A549 treated with AZD9567 at 1 μM for 4 hours (cell line): ENCODE measurements around the gene CSNK1G2. TPM values are rescaled to one million over a fixed set of nuclear protein-coding genes. Genes with fewer than 3 reads are reported as not detected.

Experiments used
- total RNA-seq: library from RNA; stranded (reverse); fragments of 200-300 nt; extraction: Qiagen RNA extraction; gene quantifications from 5 replicates; pipeline ENCODE4 v1.2.3, GENCODE V29; 2022; ENCODE audit not compliant: insufficient read depth

Gene CSNK1G2
- total RNA-seq = 42.0 to 51.9 TPM (median 49.1 TPM) in 5 replicates

GRCh38 chr19:1941146-1942077, at the start of gene CSNK1G2:
Gene CSNK1G2, plus strand, starts transcription at chr19:1941172. Its CDS starts 28,601 bp downstream, at chr19:1969773.

GRCh38 chr19:1905110-1905862, 35.7 kb upstream of the CSNK1G2 start, which contains the start of the genes ADAT3 and SCAMP4:
Gene ADAT3, plus strand, starts transcription at chr19:1905399. Its CDS starts 6,649 bp downstream, at chr19:1912048.
Gene SCAMP4, plus strand, starts transcription at chr19:1905399. Its CDS starts 9,621 bp downstream, at chr19:1915020.

GRCh38 chr19:2015608-2015950, 74.6 kb downstream of the CSNK1G2 start, which contains the start of gene BTBD2:
Gene BTBD2, minus strand, starts transcription at chr19:2015714. Its CDS starts 11 bp downstream, at chr19:2015703.

Other genes starting within 250 kb of the CSNK1G2 start
- 0.01 TPM in 1 of 5 replicates, not detected in the others for gene ONECUT3, start 187.7 kb upstream of the CSNK1G2 start, total RNA-seq
- 2.8 to 3.6 TPM (median 3.1 TPM) in 5 replicates for gene ATP8B3, start 128.9 kb upstream of the CSNK1G2 start, total RNA-seq
- gene REXO1, start 92.7 kb upstream of the CSNK1G2 start, total RNA-seq = 13.3 to 22.4 TPM (median 19.1 TPM) in 5 replicates
- gene KLF16, start 77.6 kb upstream of the CSNK1G2 start, total RNA-seq = 19.6 to 32.8 TPM (median 29.1 TPM) in 5 replicates
- gene ABHD17A, start 55.7 kb upstream of the CSNK1G2 start, total RNA-seq = 15.9 to 41.3 TPM (median 38.5 TPM) in 5 replicates
- gene ADAT3, start 35.8 kb upstream of the CSNK1G2 start, total RNA-seq = 1.3 to 6.9 TPM (median 5.5 TPM) in 5 replicates
- gene SCAMP4, start 35.8 kb upstream of the CSNK1G2 start, total RNA-seq = 49.8 to 57.3 TPM (median 55.6 TPM) in 5 replicates
- 40.2 to 71.9 TPM (median 43.9 TPM) in 5 replicates for gene BTBD2, start 74.5 kb downstream of the CSNK1G2 start, total RNA-seq
- 50.1 to 74.3 TPM (median 67.8 TPM) in 5 replicates for gene MKNK2, start 110.1 kb downstream of the CSNK1G2 start, total RNA-seq
- 10.6 to 13.3 TPM (median 12.4 TPM) in 5 replicates for gene MOB3A, start 155.2 kb downstream of the CSNK1G2 start, total RNA-seq
- 0.77 to 1.0 TPM (median 0.88 TPM) in 4 of 5 replicates, not detected in the other for gene IZUMO4, start 155.7 kb downstream of the CSNK1G2 start, total RNA-seq
- gene AP3D1, start 210.4 kb downstream of the CSNK1G2 start, total RNA-seq = 68.1 to 84.4 TPM (median 79.2 TPM) in 5 replicates
- 8.0 to 17.3 TPM (median 16.2 TPM) in 5 replicates for gene DOT1L, start 222.8 kb downstream of the CSNK1G2 start, total RNA-seq